ENCODE data around the gene DOCK9.

The DOCK9 gene, protein sequence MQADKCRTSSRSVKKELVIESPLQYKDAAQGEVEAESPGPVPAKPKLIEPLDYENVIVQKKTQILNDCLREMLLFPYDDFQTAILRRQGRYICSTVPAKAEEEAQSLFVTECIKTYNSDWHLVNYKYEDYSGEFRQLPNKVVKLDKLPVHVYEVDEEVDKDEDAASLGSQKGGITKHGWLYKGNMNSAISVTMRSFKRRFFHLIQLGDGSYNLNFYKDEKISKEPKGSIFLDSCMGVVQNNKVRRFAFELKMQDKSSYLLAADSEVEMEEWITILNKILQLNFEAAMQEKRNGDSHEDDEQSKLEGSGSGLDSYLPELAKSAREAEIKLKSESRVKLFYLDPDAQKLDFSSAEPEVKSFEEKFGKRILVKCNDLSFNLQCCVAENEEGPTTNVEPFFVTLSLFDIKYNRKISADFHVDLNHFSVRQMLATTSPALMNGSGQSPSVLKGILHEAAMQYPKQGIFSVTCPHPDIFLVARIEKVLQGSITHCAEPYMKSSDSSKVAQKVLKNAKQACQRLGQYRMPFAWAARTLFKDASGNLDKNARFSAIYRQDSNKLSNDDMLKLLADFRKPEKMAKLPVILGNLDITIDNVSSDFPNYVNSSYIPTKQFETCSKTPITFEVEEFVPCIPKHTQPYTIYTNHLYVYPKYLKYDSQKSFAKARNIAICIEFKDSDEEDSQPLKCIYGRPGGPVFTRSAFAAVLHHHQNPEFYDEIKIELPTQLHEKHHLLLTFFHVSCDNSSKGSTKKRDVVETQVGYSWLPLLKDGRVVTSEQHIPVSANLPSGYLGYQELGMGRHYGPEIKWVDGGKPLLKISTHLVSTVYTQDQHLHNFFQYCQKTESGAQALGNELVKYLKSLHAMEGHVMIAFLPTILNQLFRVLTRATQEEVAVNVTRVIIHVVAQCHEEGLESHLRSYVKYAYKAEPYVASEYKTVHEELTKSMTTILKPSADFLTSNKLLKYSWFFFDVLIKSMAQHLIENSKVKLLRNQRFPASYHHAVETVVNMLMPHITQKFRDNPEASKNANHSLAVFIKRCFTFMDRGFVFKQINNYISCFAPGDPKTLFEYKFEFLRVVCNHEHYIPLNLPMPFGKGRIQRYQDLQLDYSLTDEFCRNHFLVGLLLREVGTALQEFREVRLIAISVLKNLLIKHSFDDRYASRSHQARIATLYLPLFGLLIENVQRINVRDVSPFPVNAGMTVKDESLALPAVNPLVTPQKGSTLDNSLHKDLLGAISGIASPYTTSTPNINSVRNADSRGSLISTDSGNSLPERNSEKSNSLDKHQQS (N-terminal part only)

GRCh38 chr13:98977568-98978265 lies at the start of gene DOCK9:
DOCK9 (minus strand) TSS chr13:98978064; CDS start chr13:98977909, 155 bp downstream.
- no peak for DNase-seq

DNA sequence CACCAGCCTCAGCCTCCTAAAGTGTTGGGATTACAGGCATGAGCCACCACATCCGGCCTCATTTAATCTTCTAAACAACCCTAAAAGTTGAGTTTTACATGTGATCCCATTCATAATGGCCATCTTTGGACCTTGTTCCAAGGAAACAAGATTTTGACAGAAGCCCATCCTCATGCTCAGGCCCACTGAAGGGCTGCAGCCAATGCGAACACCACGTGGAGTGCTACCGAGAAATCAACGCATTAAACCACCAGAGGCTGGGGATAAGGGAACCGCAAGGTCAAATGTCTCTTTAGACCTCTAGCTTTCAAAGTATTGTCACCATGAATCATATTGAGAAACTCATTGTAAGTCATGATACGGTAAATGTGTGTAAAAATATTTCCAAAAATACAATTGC lies 49.4 kb upstream of the DOCK9 start:
- DNase-seq, result no peak

- no peak for DNase-seq
Observed at GRCh38 chr13:99022941-99023340, 45.1 kb upstream of the DOCK9 start.

- no peak for DNase-seq
Observed at GRCh38 chr13:99018418-99019180, 40.7 kb upstream of the DOCK9 start.

- DNase-seq, result no peak
Observed at GRCh38 chr13:99015606-99016490, 38.0 kb upstream of the DOCK9 start.

GRCh38 chr13:99014522-99014921 lies 36.7 kb upstream of the DOCK9 start:
- DNase-seq, result no peak

- no peak for DNase-seq
Observed at GRCh38 chr13:99013951-99014350, 36.1 kb upstream of the DOCK9 start.

DNA sequence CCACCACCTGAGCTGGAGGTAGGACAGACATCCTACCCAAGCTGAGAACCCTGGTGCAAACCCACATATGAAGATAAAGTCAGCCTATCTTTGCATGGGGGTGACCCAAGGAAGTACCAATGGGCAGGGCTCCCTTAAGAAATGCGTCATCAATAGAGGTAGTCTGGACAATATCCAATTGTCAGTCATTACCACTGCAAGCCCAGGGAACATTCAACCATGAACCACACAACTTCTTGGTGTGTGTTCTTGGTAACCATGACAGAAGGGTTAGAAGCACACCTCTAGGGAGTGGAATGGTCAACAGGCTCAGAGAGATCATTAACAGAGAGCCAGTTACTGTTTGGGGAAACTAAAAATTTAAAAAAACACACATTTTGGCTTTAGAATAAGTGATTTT lies 34.7 kb upstream of the DOCK9 start:
- DNase-seq, result no peak

GRCh38 chr13:99009987-99010551 lies 32.2 kb upstream of the DOCK9 start:
- DNase-seq, result no peak

- DNase-seq, result no peak
Observed at GRCh38 chr13:99008577-99008976, 30.7 kb upstream of the DOCK9 start.

DNA sequence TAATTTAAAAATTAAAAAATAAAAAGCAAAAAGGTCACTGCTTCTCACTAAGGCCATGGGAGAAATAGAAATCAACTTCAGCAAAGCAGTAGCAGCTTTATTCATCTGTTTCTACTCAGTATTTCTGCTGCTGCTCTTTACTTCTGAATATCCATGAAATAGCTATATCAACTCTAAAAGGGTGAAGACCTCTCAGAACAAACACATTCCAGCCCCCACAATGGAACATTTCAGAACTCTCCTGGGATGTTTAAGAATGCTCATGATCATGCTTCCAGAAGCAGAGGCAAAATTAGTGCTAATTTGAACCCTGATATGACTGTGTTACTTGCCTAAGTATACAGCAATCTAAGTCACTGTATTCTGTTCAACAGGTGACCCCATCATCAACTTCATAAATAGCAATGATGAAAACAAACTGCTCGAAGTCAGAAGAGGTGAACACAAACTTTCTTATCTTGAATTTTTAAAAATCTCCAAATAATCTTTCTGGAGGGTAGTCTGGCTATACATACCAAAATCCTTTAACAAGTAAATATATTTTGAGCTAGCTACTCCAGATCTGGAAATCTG lies 29.6 kb upstream of the DOCK9 start:
- DNase-seq, result no peak

DNA sequence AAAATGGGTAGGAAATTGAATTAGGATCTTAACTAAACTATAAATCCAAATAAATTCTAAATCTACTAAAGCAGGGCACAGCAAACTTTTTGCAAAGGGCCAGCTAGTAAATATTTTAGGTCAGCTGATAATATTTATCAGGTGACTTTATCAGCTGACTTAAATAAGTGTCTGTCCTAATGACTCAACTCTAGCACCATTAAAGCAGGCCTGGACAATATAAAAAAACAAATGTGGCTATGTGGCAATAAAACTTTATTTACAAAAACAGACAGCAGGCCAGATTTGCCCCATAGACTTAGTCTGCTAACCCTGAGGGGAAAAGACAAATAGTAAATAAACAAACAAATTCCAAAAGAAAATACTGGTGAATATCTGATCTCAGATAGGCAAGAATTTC lies 27.7 kb upstream of the DOCK9 start:
- no peak for DNase-seq

GRCh38 chr13:99004978-99005377 lies 27.1 kb upstream of the DOCK9 start:
- no peak for DNase-seq

DNA sequence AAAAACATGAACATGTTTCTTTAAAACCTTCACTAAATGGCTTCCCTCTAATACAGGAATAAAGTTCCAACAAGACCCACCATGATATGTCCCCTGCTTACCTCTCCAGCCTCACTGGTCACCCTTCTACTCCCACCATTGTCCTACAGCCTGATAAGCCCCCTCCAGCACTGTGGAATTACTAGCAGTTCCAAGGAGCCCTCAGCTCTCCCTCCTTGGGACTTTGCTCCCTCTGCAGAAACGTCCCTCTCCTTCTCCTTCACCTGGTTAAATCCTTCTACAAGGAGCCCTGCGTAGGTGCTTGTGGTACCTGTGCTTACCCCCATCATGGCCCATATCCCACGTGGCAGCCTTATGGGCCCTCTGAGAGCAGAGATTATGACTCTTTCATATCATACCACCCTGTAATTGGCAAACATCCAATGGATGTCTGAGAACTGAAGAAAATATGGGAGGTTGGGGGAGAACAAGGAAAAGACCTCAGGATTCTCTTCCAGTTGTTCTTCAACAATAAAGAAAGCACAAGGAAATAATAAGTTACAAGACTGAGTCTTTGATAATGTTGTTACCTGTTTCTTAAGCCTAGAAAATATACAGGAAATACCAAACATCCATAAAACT lies 26.1 kb upstream of the DOCK9 start:
- DNase-seq, result no peak

DNA sequence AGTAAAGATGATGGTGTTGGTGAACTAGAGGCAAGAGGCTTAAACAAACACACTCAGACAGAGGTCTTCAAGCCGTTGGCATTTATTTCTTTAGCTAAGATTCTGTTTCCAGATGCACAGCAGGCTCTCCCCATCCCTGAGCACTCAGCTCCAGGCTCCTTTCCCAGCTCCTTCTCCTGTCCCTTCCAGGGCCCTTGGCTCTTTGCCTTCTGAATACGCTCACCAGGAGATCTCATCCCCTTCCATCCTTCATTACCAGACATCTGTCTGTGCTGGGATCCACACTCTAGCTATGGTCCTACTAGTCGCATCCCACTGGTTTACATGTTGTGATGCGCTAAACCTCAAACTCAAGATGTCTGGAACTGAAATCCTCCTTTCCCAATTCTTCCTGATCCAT lies 25.3 kb upstream of the DOCK9 start:
- no peak for DNase-seq

DNA sequence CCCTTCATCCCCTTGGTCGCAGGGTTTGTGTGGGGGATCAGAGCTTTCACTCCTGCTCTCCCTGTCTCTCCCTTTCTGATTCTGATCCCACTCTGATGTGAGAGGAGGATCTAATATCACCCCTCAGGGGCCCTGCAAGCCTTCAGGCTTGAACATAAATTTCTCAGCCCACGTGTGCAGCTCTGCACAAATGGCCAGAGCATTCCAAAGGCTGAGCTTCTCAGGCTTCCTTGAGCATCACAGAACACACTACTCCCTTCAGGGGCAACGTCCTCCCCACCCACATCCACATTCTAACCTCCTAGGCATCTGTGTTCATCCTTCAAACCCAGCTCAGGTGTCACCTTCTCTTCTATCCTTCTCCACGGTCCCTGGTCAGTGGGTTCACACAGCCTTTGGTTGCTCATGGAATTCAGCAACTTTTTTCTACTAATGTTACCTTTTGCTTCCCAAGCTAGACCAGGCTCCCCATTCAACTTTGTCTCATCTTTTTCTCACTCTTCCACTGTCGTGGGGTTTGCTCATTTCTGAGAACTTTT lies 24.4 kb upstream of the DOCK9 start:
- DNase-seq, result no peak

GRCh38 chr13:99000137-99000536 lies 22.3 kb upstream of the DOCK9 start:
- DNase-seq, result no peak

DNA sequence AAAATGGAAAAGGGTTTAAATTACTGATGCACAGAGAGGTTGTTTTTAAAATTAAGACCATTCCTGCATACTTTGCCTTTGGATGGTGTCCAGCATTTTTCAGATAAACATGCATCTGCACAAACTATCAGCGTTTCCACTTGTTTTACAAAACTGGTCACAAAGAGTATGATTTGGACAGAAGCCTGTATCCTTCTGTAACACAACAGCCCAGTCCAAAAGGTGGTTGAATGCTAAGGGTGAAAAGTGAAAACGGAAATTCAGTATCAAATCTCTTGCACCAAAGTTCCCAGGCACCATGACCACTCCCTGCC lies 21.7 kb upstream of the DOCK9 start:
- no peak for DNase-seq

Data from CD4-positive, alpha-beta T cell treated with Interleukin-15 for 1 hour (primary cell).